Measurements from ENCODE around the gene TP53I13. TPM values are rescaled to one million over a fixed set of nuclear protein-coding genes. Genes with fewer than 3 reads are reported as not detected.
A peak's percentile ranks its signal among the peaks of the same experiment; 100 is the strongest.

The TP53I13 gene
- total RNA-seq, 1 experiment from 2014 or later: 118 TPM

DNA sequence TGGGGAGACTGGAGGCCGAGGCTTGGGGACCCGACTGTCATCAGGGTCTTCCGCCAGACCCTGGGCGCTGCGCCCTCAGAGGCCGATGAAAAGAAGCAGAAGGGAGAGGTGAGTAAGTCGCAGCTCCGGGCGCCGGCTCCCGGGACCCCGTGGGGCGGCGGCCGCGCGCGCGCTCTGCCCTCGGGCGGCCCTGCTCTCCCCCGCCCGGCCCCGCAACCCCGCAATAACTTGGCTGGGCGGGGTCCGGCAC is 1.3 kb upstream of the TP53I13 start:
- no peak for DNase-seq (ENCODE audit: low spot score)

DNA sequence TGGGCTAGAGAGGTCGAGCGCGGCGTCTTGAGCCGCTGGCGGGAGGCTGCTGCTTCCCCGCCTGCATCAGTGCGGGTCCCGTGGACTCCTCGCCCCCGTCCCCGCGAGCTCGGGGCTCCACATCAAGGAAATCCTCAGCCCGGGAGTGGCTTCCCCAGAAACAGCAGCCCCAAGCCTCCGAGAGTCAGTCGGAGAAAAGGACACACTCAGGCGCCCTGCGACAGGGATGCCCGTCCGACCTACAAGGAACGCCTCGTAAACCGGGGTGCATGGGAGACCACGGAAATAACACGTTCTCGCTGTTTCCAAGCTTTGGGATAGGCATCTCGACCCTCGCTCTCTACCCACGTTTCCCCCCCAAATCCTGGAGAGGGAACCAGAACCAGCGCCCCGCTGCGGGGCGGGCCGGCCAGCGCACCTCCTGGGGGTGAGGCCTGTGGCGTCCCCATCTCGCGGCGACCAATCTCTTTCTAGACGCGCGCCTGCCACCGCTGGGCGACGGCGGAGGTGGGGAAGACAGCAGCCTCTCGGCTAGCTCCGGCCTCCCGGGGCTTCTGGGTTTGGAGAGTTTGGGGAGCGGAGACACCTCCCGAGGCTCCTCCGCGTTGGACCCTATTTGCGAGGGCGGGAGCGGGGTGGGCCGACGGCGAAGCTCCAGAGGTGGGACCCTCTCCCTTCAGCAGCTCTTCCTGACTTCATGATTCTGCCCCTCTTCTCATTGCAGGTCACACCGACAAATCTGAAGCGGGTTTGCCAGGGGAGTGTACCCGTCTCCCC is 759 bp upstream of the TP53I13 start:
- DNase-seq (ENCODE audit: low spot score): peak; percentile 75

DNA sequence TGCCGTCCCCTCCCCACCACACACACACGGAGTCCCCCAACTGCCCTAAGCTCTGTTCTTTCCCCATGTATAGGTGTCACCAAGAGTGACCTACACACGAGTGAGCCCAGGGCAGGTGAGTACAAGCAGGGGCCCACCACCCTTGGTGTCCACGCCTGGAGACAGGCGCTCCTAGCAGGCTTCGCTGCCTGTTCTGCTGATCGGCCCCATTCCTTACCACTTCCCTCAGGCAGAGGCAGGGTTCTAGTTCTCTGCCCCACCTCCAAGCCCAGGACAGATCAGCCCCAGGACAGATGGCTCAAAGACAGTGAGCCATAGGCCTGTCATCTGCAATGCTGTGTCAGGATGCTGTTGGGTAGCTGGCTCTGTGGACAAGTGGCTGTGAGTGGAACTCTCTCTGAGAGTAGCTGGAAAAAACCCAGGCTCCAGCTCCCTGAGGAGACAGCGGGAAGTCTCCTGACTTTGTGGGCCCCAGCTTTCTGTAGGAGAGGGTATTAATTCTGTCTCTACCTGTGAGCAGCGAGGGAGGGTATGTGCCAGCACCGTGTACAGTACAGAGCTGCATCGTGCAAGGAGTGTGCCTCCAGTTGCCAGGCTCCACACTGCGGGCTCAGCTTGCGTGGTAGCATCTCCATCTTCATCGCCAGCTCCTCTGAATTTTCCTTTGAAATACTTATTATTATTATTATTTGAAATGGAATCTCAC is 897 bp downstream of the TP53I13 start:
- no peak for DNase-seq (ENCODE audit: low spot score)

DNA sequence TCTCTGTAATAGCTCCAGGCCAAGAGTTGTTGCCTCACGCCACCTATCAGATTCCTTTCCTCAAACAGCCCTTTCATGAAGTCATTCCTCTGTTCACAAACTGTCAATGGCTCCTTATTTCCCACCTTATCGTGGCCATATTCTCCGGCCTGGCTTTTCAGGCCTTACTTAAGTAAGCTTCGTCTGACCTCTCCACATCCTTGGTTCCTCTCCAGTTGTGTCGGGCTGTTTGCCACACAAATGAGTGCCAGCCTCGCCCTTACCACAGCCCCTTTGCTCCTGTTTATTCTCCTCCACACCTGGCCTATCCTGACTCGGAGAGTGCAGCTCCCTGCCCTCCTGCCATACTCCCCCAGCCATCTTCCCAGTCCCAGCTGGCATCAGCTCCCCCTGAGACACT is 2.0 kb downstream of the TP53I13 start:
- no peak for DNase-seq (ENCODE audit: low spot score)

DNA sequence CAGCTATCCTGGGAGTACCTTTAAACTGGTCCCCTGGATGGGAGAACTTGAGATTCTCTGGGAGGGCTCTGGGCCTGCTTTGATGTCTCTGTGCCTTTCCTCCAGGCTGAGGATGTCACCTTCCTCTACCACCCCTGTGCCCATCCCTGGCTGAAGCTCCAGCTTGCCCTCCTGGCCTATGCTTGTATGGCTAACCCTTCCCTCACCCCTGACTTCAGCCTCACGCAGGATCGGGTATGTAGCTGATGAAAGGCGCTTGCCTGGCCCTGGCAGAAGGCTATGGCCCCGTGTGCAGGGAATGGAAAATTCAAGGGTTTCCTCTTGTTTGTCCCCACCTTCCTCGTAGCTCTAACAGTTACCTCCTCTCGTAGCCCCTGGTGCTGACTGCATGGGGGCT is 3.0 kb downstream of the TP53I13 start:
- no peak for DNase-seq (ENCODE audit: low spot score)

DNA sequence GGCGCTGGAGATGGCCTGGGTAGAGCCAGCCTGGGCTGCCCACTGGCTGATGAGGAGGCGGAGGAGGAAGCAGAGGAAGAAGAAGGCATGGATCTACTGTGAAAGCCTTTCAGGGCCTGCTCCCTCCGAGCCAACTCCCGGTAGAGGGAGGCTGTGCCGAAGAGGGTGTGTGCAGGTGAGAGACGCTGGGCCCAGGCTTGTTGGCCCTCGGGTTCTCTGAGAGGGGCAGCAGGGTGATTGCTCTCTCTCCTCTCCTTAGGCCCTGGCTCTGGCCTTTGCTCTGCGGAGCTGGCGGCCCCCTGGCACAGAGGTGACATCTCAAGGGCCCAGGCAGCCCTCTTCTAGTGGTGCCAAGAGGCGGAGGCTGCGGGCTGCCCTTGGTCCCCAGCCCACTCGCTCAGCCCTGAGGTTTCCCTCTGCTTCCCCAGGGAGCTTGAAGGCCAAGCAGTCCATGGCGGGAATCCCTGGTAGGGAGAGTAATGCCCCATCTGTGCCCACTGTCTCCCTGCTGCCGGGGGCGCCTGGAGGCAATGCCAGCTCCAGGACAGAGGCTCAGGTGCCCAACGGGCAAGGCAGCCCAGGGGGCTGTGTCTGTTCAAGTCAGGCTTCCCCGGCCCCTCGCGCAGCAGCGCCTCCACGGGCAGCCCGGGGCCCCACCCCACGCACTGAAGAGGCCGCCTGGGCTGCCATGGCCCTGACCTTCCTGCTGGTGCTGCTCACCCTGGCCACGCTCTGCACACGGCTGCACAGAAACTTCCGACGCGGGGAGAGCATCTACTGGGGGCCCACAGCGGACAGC is 3.6 kb downstream of the TP53I13 start:
- DNase-seq (ENCODE audit: low spot score): no peak

DNA sequence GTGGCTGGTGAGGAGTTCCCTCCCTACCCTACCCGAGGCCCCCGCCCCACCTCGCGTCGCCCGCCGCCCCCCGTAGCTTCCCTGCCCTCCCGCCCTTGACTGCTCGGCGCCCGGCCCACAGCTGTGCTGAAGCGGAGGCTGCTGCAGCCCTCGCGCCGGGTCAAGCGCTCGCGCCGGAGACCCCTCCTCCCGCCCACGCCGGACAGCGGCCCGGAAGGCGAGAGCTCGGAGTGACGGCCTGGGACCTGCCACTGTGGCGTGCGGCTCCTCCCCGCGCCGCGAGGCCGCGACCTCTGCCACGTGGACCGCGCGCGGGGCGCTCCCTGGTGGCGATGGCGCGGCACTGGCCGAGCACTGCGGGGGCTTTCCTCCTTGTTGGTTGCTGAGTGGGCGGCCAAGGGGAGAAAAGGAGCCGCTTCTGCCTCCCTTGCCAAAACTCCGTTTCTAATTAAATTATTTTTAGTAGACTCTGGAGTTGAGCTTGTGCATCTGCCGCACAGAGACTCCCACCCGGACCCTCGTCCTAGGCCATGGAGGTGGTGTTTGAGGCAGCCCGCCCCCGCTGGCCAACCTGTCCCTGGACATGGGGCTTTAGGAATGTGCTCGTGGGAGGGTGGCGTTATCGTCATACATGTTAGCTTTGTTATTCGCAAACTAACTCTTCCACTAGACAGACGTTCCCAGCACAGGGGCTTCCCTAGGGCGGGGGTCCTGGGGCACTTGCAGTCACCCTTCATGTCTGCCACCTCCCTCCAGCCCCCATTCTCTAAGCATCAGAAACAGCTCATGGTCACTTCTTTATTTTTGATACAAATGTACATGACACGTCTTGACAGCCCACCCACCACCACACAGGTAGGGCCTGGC is 4.4 kb downstream of the TP53I13 start:
- DNase-seq (ENCODE audit: low spot score): no peak

DNA sequence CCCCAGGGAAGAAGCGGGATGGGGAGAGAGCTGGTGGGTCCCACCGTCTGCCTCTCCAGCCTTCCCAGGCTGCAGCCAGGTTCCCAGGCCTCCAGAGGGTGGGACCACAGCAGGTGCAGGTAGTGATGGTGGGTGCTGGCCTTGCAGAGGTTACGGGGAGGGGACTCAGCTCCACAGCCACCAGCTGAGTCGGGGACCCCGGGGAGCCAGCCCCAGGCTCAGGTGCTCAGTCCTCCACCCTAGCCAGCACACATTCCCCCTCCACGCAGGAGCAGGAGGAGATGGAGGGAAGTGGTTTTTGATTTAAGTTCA is 5.0 kb downstream of the TP53I13 start:
- no peak for DNase-seq (ENCODE audit: low spot score)

DNA sequence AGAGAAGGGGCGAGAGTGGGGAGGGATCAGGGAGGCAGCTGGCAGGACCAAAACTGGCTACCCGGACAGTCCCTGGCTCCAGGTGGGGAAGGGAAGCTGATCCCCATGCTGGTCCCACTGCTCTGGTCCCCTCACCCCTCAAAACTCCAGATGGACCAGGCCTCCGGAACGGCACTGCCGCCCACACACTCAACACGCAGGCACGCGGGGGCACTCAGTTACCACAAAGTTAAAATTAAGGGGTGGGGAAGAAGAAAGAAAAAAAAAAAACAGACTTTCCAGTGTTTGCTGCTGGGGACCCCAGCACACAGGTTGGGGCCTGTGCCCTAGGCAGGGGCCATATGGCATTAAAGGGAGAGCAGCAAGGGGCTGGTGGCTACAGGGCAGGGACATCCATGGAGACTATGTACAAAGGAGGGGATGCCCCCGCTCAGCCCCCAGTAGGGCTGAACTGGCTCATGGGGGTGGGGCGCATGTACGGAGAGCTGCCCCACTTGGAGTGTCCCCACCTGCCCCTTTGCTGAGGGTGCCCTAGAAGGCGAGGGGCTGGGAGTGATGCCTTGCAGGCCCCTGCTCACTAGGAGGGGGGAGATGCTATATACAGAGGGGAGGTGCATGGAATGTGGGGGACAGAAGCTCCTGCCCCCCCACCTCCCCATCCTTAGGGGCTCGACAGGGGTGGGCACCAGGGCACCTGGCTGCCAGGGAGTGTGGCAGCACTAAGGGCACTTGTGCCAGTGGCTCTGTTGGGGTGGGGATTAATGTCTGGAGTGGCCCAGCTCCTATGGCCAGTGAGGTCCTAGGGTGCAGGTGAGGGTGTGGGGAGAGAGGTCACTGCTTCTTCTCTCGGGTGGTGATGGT is 5.6 kb downstream of the TP53I13 start:
- no peak for DNase-seq (ENCODE audit: low spot score)

DNA sequence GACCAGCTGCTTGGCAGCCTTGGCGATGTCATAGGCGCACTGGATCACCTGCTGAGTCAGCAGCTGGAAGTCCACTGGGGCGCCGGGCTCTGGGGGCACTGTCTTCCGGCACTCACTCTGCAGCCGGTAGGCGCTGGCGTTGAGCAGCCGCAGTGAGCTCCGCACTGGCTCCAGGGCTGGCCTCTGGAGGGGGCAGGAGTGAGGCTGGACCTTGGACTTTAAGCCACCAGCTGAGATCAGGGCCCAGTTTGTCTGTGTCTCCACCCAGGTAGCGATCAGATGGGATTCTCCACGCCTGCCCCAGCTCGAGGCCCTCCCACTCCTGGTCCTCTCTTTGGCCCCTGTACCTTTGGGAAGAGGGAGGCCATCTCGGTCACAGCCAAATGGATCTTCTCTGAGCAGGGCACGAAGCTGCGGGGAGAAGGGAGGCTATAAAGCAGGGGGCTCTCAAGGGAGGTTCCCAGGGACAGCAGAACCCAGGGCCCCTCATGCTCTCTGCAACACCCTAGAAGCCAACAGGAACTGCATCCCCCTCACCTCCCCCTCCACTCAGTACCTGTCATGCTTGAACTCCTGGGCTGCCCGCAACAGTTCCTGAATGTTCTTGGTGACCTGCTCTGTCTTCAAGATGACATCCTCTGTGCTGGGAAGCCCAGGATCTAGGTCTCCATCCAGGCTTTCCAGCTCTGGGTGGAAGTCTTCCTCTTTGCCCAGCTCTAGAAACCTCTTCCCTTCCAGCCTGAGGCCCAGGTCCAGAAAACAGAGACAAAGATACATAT is 6.4 kb downstream of the TP53I13 start:
- DNase-seq (ENCODE audit: low spot score): peak; percentile 78

DNA sequence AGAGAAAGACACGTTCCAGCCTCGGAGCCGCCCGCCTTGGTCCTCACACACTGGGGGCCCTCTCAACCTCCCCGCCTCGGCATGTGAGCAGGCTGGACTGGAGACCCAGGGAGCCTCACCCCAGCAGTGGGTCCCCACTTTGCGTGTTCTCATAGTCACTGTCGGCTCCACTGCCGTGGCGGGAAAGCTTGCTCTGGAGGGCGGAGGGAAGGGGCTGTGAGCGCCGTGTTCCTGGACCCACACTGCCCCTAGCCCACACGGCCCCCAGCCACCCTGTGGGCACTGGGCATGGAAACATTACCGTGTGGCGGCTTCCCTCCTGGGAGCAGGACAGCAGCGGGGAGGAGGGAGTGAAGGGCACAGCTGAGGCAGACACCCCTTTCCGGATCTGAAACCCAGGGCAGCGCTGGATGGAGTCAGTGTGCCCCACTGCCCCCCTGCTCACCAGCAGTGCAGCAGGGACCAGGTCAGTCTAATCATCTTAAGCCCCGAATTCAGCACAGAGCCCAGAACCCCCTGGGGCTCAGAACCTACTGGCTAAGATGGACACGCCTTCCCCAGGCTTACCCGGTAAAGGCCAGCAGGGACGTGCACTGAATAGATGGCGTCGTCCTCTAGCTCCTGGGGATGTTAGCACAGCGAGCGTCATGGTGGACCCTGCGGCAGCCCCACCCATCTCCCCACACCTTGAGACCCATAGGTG is 7.2 kb downstream of the TP53I13 start:
- no peak for DNase-seq (ENCODE audit: low spot score)

DNA sequence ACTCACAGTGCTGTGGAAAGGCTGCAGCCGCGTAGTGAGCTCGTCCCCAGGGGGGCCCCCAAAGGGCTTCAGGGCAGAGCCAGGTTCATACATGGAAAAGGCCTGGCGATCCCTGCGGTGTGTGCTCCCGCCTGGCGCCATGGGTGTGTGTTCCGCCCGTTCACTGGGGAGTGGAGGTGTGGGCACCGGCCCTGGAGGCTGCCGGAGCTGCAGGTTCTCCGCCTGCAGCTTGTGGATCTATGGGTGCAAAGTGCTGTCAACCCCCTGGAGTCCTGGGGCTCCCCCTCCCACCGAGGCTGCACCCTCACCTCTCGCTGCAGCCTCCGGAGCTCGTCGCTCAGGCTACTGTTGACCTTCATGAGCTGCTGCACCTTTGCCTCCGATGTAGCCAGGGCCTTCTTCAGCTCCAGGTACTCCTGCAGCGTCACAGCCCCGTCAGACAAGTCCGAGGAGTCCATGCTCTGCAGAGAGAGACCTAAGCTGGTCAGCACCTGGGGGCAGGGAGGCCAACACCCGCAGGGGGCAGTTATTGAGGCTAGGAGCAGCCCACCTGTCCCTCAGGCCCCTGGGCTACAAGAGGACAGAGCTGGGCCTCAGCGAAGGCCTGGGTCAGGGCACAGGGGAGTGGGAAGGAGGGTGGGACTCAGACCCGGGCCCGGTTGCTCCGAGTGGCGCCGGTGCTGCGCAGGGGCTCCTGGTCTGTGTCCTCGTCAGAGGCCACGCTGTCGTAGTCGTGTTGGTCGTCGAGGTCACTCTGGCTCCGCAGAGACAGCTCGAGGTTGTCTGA is 7.9 kb downstream of the TP53I13 start:
- DNase-seq (ENCODE audit: low spot score): no peak

DNA sequence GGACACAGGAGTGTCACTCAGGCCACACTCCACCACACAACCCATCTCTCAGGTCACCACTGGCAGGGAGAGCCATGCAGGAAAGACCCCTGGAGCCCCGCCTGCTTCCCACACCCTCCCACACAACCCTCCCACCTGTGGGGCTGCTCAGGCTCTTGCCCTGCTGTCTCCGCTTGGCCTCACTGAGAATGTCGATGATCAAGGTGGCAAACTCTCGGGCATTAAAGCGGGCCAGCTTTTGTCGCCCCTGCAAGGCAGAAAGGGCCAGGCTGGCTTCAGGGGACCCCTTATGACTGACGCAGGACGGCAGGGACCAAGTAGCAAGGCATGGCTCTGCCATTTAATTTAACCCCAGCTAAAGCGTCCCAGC is 8.5 kb downstream of the TP53I13 start:
- no peak for DNase-seq (ENCODE audit: low spot score)

DNA sequence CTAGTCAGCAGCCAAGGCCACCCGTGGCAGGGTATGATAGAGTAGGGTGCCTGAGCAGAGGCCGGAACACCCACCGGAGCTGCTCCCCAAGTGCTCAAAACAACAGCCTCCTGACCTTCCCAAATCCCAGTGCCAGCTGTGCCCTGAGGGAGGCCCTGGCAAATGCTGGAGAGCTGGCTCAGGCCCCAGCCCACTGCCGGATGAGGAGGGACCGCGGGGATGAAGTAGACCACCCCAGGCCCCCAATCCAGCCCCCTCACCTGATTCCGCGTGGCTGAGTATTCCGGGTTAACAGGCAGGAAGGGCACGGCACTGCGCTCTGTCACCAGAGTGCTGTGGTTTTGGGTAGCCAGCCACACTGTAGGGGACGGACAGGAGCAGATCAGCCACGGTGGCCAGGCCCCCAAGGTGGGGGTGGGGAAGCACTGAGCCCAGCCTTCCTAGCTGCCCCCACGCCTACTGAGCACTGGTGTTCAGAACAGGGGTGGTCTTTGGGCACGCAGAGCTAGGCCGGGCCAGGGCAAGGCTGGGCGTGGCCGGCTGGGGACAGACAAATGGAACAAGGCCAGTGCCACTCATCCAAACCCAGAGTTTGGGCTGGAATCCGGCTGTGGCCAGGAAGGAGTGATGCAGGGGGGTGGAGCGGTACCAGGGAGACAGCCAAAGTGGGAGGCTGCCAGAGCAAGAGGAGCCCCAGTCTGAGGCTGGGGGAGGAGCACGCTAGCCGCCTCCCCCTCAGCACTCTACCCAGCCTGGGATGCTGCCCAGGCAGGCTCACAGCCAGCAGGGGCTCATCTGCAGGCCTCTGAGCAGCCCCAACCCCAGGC is 9.1 kb downstream of the TP53I13 start:
- no peak for DNase-seq (ENCODE audit: low spot score)

DNA sequence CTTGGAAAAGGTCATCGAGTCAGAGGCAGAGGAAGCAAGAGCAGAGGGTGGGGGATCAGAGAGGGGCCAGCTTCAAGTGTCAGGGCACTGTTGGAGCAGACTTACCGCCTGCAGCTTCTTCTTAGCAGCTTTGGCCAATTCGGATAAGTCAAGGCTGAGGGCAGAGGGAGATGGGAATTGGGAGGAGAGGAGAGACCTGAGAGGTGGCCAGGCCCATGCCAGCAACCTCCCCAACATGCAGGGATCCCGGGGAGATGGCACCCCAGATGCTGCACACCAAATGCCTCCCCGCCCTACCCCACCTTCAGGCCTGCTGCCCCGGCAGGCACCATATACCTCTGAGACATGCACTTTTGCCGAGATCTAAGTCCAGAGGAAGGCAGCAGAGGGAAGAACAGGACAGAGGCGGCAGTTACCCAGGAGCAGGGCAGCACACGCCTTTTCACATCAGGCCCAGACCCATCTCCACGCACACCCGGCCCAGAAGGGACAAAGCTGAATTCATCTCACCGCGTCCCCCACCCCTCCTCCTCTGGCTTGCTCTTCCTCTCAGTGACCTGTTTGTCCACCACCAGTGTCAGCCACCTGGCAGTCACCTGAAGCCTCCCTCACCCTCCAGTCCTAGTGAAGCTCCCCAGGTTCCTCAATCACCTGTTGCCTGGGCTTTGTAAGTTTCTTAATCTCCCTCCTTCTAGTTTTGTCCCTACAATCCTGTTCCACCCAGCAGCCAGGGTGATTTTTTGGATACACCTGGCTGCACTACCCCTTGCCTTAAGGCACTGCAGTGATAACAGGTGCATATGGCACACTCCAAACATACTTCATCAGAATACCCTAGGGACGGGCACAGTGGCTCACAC is 10.4 kb downstream of the TP53I13 start:
- DNase-seq (ENCODE audit: low spot score): no peak

DNA sequence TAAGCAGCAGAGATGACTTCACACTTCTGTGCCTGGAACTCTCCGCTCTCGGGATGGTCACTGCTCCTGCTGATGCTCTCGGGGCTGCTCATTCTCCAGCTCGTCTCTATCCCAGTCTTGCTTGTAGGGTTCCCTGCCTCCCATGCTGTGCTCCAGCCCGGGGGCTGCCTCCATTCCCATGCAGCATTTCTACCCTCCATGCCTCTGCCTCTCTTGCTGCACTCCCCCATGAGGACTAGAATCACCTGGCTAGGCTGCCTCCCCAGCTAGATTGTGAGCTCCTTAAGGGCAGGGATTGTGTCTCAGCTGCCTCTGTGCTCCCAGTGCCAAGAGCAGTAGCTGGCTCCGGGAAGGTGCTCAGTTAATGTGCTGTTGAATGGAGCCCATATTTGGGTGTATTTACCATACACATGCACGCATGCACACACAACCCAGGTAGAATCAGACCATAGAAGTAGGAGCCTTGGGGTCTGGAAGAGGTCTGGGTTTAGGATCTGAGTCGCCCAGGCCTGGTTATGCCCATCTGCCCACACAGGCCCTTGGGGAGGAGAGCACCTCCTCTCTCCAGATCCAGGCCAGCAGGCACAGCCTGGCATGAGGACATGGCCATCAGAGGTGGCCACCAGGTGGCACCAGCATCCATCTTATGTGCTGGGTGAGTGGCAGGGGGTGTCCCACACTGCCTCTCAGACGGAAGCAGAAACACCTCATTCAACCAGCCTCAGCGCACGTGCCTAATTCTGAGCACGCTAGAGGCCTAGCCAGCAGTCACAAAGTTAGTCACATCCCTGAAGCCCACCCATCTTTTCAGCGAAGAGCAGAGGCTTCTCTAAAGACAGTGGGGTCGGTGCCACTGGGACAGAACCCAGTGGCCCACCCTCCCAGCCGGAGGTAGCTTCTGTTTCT is 11.6 kb downstream of the TP53I13 start:
- DNase-seq (ENCODE audit: low spot score): peak; percentile 91

Measured in HT-29 (cell line).